ENCODE data around the gene RECK. TPM values are rescaled to one million over a fixed set of nuclear protein-coding genes. Genes with fewer than 3 reads are reported as not detected.
"Not testable (repeated sequence)": the region's sequence is repeated elsewhere in the genome, so short reads cannot be mapped to it uniquely, and the experiment has no call there.

The RECK gene
- total RNA-seq, 1 experiment from 2014 or later, result 12.9 TPM

- no peak for DNase-seq (ENCODE audit: low read depth)
Measured at GRCh38 chr9:36156116-36156515, 119.4 kb downstream of the RECK start.

- DNase-seq (ENCODE audit: low read depth), result no peak
Measured at GRCh38 chr9:36158122-36158521, 121.4 kb downstream of the RECK start.

- no peak for DNase-seq (ENCODE audit: low read depth)
Measured at GRCh38 chr9:36158917-36159316, 122.2 kb downstream of the RECK start.

- DNase-seq (ENCODE audit: low read depth), result not testable (repeated sequence)
Measured at GRCh38 chr9:36159509-36159908, 122.8 kb downstream of the RECK start.

- DNase-seq (ENCODE audit: low read depth), result not testable (repeated sequence)
Measured at GRCh38 chr9:36160126-36160525, 123.4 kb downstream of the RECK start.

- peak; percentile 43 for DNase-seq (ENCODE audit: low read depth)
Measured at GRCh38 chr9:36161187-36161586, 124.5 kb downstream of the RECK start.

- DNase-seq (ENCODE audit: low read depth), result no peak
Measured at GRCh38 chr9:36162211-36162738, 125.6 kb downstream of the RECK start.

- DNase-seq (ENCODE audit: low read depth), result peak; percentile 41
Measured at GRCh38 chr9:36163049-36163785, 126.5 kb downstream of the RECK start.

GRCh38 chr9:36163786-36164170 is 127.1 kb downstream of the RECK start:
- no peak for DNase-seq (ENCODE audit: low read depth)

- no peak for DNase-seq (ENCODE audit: low read depth)
Measured at GRCh38 chr9:36164372-36164771, 127.7 kb downstream of the RECK start.

- DNase-seq (ENCODE audit: low read depth), result no peak
Measured at GRCh38 chr9:36164989-36165388, 128.3 kb downstream of the RECK start.

GRCh38 chr9:36165826-36166167 is 129.1 kb downstream of the RECK start:
- DNase-seq (ENCODE audit: low read depth), result peak; percentile 57

GRCh38 chr9:36166168-36166927 is 129.6 kb downstream of the RECK start:
- DNase-seq (ENCODE audit: low read depth), result peak; percentile 85

- DNase-seq (ENCODE audit: low read depth), result no peak
Measured at GRCh38 chr9:36169166-36169565, 132.5 kb downstream of the RECK start, which contains the start of gene CCIN. CCIN (plus strand) TSS chr9:36169388; CDS start chr9:36169503, 115 bp downstream.

GRCh38 chr9:36169708-36170107 is 133.0 kb downstream of the RECK start:
- DNase-seq (ENCODE audit: low read depth), result no peak

- no peak for DNase-seq (ENCODE audit: low read depth)
Measured at GRCh38 chr9:36170531-36170930, 133.8 kb downstream of the RECK start.

GRCh38 chr9:36173861-36174260 is 137.1 kb downstream of the RECK start:
- no peak for DNase-seq (ENCODE audit: low read depth)

Other genes with a start within 250 kb of the RECK start
- 13.3 and 14.7 TPM in 2 replicates for gene NPR2, start 245.3 kb upstream of the RECK start, total RNA-seq (2014; rRNA removed; shearing (Covaris generic))
- gene SPAG8, start 224.7 kb upstream of the RECK start, total RNA-seq (2014; rRNA removed; shearing (Covaris generic)), result 1.7 and 1.8 TPM in 2 replicates
- 57.7 and 63.2 TPM in 2 replicates for gene HINT2, start 221.9 kb upstream of the RECK start, total RNA-seq (2014; rRNA removed; shearing (Covaris generic))
- not detected in 2 replicates for gene FAM221B, start 208.2 kb upstream of the RECK start, total RNA-seq (2014; rRNA removed; shearing (Covaris generic))
- 1.4 and 1.9 TPM in 2 replicates for gene TMEM8B, start 207.7 kb upstream of the RECK start, total RNA-seq (2014; rRNA removed; shearing (Covaris generic))
- not detected in 2 replicates for gene OR13J1, start 166.5 kb upstream of the RECK start, total RNA-seq (2014; rRNA removed; shearing (Covaris generic))
- gene HRCT1, start 130.7 kb upstream of the RECK start, total RNA-seq (2014; rRNA removed; shearing (Covaris generic)), result 0.20 TPM in 1 of 2 replicates, not detected in the other
- not detected in 2 replicates for gene SPAAR, start 127.4 kb upstream of the RECK start, total RNA-seq (2014; rRNA removed; shearing (Covaris generic))
- not detected in 2 replicates for gene OR2S2, start 78.8 kb upstream of the RECK start, total RNA-seq (2014; rRNA removed; shearing (Covaris generic))
- 7.2 and 9.3 TPM in 2 replicates for gene GLIPR2, start 99.8 kb downstream of the RECK start, total RNA-seq (2014; rRNA removed; shearing (Covaris generic))
- 0.24 and 0.59 TPM in 2 replicates for gene CCIN, start 132.5 kb downstream of the RECK start, total RNA-seq (2014; rRNA removed; shearing (Covaris generic))
- gene CLTA, start 154.0 kb downstream of the RECK start, total RNA-seq (2014; rRNA removed; shearing (Covaris generic)), result 275 and 288 TPM in 2 replicates
- 18.8 and 19.5 TPM in 2 replicates for gene GNE, start 221.5 kb downstream of the RECK start, total RNA-seq (2014; rRNA removed; shearing (Covaris generic))

All from RPMI7951 (cell line).